HG03045 (cell line): ENCODE results near the gene FGF4.

ENCODE experiments used
- ATAC-seq: cut with Tn5 transposase; IDR thresholded peaks from one replicate; pipeline ENCODE4 v1.9.1; 2021; ENCODE audit warnings: mild to moderate bottlenecking, moderate library complexity; ENCODE audit not compliant: unreplicated experiment

The FGF4 gene, protein sequence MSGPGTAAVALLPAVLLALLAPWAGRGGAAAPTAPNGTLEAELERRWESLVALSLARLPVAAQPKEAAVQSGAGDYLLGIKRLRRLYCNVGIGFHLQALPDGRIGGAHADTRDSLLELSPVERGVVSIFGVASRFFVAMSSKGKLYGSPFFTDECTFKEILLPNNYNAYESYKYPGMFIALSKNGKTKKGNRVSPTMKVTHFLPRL

GRCh38 chr11:69775163-69775755 lies at the start of gene FGF4:
TSS of gene FGF4 (minus strand) at chr11:69775341. CDS start at chr11:69775084, 257 bp downstream.
- ATAC-seq: no peak

GRCh38 chr11:69823641-69824265 lies 48.6 kb upstream of the FGF4 start:
- ATAC-seq: no peak

DNA sequence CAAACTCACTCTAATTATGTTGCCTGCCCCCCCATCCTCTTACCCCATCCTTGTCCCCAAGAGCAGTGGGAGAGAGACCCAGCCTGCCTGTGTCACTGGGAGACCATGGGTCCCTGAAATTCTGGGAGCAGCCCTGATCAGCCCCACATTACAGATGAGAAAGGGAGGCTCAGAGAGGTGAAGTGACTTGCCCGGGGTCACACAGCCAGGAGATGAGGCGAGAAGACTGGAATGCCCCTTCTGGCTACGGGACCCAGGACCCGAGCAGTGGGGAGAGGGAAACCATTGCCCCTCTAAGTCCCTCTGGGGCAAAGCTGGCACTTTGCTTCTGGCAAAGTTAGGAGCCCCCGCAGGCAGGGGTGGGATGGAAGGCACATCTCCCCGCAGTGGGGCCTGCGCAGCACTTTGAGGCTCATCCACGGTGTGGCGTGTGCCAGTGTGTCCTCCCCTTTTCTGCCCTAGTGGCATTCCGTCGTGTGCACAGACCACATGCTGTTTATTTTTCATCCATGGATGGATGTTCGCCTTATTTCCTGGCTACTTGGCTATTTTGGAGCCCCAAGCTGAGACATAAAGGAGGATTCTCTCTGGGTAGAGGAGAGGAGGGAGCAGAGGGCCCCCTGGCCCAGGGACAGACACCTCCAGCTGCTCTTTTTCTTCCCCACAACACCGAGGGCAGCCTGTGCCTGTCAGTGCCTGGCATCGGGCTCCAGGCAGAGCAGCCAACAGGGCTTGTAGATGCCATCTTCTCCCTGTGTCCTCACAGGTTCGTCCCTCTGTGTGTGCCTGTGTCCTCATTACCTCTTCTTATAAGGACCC lies 47.7 kb upstream of the FGF4 start:
- ATAC-seq: no peak

DNA sequence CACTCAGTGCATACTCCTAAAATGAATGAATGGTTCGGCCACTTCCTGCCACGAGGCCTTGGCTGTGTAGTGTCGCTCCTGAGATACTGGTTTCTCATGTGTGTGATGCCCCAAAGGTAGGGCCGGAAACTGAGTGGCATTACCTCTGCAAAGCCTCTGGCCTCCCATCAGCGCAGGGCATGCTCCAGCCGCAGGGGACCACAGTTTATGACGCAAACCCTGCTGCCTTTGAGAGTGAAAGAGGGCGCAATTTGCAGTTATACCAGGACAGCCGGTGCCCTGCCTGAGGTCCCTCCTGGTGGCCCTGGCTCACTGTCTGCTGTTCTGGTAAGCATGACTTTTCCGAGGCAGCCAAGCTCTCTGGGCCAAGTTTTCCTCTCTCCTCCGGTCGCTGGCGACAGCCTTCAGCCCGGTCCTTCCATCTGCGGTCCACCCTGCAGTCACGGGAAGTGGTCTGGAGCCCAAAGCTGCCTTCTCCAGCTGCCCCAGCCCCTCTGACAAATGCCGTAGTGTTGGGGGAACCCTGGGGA lies 46.4 kb upstream of the FGF4 start:
- ATAC-seq: no peak

- no peak for ATAC-seq
Observed at GRCh38 chr11:69820441-69820840, 45.3 kb upstream of the FGF4 start.

DNA sequence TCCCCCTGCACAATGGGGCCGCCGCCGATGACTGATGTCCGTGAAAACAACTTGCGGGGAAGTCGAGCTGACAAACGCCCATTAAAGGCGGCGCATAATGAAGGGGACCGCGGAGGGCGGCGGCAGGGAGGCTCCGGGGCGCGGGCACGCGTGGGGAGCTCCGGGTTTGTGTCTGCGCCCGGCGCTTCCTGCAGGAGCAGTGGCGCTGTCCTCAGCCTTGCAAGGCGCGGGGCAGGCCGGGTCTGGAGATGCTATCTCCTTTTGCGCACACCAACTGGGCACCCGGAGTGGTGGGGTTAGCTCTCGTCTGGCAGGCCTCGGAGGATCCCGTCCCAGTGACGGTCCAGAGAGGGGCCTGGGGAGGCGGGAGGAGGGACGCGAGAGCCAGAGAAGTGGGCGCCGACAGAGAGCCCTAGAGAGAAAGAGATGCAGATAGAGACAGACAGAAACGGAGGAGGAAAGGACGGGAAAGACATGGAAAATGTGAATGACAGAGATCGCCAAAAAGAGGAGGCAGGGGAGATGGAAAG lies 44.5 kb upstream of the FGF4 start:
- no peak for ATAC-seq

DNA sequence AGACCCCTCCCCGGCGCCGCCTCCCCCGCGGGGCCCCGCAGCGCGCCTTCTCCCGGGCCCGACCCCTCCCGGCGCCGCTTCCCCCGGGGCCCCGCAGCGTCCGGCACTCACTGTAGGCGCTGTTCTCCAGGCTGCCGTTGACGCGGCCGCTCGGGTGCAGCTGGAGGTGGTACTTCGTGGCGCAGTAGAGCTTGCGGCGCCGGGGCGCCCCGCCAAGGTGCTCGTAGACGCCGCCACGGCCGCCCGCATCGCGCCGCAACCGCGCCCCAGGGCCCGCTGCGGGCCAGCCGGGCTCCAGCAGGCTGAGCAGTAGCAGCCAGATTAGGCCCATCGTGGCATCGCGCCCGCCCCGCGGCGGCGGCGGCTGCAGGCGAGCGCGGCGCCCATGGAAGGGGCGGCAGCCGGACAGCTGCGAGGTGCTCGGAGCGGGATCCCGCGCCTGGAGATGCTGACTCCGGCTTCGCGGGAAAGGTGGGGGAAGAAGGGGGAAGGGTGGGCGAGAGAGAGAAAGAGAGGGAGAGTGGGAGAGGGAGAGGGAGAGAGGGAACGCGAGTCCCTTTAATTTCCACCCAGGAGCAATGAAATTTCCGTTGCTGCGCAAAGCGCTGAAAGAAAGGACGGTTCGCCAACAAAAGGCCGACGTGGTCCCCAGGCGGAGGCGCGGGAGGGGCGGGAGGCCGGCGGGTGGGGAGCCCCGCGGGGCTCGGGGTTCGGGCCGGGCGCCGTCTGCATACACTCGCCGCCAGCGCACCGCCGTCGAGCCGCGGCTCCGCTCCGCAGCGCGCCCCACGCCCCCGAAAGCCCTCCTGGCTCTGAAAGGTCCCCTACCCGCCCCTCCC lies 43.7 kb upstream of the FGF4 start, which contains the start of gene FGF3:
Gene FGF3 (minus strand): TSS at position 814 of the 839 bp plus-strand sequence. CDS start 483 bp downstream, at position 331.
- no peak for ATAC-seq

DNA sequence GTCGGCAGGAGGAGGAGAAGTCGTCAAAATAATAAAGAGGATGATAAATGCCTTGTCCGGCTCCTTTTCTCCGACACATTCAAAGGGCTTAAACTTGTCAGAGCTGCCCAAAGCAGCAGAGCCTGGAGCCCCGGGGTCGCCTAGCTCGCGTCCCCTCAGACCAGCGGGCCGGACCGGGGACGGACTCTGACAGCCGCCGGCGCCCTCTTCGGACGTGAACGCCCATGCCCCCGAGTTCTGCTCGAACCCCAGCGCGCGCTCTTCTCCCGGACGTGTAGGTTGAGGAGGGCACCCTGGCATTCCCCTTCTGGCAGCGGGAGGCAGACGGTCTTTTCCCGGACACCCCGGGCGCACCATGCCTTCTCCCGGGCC lies 43.1 kb upstream of the FGF4 start:
- no peak for ATAC-seq

DNA sequence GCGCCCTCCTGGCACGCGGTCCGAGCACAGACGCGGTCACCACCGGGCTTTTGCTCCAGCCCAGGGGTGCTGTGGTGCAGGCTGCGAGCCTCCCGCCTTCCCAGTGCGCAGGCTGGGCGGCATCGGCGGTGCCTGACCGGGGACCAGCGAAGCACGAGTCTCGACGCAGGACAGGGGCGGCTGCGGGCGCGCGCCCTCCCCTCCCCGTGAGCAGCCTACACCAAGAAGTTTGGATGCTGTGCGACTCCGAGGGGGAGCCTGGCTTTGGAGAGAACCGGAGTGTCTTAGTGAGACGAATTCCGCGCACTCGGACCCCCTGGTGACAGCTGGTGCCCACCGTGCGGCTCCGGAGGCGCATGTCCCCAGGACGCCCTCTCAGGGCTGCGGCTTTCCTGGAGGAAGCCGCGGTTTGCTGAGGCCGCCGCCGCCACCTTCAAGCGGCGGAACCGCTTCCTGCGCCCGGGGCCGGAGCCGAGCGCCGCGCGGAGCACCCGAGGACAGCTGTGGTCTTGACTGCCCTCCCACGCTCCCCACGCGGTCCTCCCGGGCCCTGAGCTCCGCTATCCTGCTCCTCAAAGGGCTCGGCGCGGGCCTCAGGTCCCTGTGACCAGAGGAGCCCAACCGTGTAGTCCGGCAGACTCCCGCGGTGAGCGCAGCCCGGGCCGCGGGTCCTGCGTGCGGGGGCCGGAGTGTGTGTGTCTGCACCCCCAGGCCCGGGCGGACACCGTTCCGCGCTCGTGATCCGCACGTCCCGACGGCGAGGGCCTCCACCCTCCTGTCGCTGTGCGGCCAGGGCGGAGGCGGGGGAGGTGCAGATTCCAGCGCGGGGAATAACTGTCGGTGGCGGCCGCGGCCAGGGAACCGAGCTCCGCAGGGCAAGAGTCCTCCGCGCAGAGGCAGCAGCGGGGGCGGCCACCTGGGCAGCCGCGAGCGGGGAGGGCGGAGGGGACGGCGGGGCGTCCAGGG lies 42.4 kb upstream of the FGF4 start:
- ATAC-seq: no peak

DNA sequence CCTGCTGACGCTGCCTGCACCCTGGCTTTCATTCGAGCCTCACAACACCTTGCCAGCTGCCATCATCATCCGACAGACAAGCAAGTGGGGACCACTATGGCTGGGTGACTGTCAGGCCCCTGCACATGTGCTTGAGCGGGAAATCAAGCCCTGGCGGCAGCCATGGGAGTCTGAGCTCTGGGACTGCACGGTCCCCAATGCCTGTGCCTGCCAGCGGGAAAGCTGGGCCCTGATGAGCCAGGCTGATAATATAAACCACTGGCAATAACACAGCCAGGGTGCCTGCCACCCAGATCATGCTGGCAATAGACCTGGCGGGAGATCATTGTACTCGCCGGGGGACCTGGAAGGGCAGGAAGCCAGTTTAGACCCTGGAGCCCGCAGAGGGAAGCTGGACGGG lies 41.5 kb upstream of the FGF4 start:
- ATAC-seq: no peak

- no peak for ATAC-seq
Observed at GRCh38 chr11:69815973-69816372, 40.8 kb upstream of the FGF4 start.

- no peak for ATAC-seq
Observed at GRCh38 chr11:69814902-69815301, 39.8 kb upstream of the FGF4 start.

DNA sequence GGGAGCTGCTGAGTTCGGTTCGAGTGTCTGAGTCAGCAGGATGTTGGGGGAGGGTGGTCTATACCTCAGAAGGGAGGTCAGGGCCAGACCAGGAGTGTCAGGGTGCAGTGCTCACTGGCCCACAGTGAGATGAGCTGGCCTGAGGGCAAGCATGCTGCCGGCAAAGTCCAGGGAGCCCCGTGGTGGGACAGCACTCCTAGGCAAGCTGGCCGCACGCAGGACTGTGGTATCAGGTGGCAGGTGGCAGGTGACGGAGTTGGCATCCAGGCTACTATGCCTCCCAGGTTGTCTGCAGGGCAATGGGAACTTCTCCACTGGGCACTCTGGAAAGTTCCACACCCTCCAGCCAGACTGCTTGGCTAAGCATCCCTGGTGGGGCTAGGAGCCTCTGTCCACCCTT lies 39.3 kb upstream of the FGF4 start:
- no peak for ATAC-seq

DNA sequence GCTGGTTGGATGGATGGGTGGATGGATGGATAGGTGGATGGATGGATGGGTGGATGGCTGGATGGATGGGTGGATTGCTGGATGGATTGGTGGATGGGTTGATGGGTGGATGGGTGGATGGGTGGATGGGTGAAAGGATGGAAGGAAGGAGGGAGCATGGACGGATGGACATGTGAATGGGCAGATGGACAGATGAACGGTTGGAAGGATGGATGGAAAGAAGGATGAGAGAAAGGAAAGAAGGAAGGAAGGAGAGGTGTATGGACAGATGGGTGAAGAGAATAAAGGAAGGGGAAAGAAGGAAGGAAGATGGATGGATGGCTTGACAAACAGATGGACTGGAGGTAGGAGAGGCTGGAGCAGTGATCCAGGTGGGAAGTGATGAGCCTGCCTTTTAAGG lies 38.7 kb upstream of the FGF4 start:
- ATAC-seq: no peak

DNA sequence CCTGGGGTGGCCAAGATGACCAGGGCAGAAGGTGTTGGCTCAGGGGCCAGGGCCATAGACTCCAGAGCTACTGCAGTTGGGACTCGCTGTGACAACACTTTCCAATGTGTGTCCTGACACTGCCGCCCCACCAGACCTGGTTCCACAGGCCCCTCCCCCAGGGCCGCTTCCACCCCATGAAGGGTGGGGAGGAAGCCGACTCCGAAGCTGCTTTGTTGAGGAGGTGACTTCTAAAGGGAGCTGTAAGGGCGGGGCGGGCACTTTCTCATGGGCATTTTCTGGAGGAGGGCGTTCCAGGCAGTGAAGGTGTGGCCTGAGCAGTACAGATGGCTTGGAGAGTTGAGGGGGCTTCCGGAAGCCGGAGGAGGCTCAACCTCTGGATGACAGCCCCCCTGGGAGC lies 37.8 kb upstream of the FGF4 start:
- no peak for ATAC-seq

- ATAC-seq: no peak
Observed at GRCh38 chr11:69812256-69812655, 37.1 kb upstream of the FGF4 start.

DNA sequence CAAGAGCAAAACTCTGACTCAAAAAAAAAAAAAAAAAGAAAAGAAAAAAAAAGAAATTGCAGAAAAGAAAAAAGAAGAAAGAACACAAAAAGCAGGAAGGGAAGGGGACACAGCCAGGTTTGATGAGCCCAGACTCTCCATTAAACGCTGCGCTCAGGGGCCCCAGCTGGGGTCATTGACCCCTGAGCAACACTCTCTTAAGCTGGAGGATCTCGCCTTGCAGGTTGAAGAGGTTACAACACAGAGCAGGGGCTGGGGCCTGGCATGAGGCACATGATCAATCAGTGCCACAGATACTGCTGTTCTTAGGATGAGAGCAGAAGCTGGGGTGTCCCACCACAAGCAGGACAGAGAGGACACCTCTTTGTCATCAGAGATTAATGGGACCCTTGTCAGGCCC lies 36.3 kb upstream of the FGF4 start:
- no peak for ATAC-seq

DNA sequence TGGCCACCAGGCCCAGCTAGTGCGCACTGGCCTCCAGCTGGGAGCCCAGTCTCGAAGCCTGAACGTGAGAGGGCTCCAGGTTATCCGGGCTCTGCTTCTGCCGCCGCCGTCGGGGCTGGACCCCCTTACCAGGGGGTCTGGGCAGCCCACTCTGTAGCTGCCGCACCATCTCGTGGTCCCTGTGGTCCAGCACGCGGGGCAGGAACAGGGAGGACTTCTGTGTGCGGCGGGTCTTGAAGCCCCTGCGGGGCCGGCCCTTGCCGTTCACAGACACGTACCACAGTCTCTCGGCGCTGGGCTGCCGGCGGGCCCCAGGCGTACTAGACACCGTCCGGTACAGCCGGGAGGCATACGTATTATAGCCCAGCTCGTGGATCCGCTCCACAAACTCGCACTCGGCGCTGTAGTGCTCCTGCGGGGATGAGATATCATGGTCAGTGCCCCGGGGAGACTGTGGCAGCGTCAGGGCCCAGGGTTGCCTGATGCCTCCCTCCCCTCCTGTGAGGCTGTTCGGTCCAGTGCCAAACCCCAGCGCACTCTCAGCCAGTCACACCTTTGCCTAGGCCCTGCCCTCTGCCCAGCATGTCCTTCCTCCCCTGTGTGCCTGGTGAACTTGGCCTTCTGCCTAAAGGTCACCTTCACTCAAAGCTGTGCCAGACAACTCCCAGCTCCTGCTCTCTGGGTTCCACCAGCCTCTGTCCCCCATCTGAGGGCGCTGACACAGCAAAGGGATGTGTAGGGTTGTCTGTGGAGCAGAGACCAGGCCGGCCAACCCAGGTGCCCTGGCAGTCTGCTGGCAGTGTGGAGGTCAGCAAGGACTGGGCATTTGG lies 35.4 kb upstream of the FGF4 start:
- ATAC-seq: no peak
